ENCODE results near the gene CRISP2.
"Not testable (repeated sequence)": the region's sequence is repeated elsewhere in the genome, so short reads cannot be mapped to it uniquely, and the experiment has no call there.

The CRISP2 gene

GRCh38 chr6:49713346-49713745, at the start of gene CRISP2:
Gene CRISP2 (minus strand): TSS chr6:49713543. CDS start chr6:49709196, 4,347 bp downstream.
- no peak for DNase-seq (ENCODE audit: low read depth, low spot score)

GRCh38 chr6:49744259-49744658, 30.9 kb upstream of the CRISP2 start, which contains the start of gene CRISP3:
Gene CRISP3 (minus strand): TSS chr6:49744388. CDS start chr6:49744367, 21 bp downstream.
- no peak for DNase-seq (ENCODE audit: low read depth, low spot score)

GRCh38 chr6:49743429-49743828, 30.1 kb upstream of the CRISP2 start:
- DNase-seq (ENCODE audit: low read depth, low spot score), result no peak

- no peak for DNase-seq (ENCODE audit: low read depth, low spot score)
These were observed 26.1 kb upstream of the CRISP2 start for GRCh38 chr6:49739423-49739822.

GRCh38 chr6:49736017-49736508, 22.7 kb upstream of the CRISP2 start:
- no peak for DNase-seq (ENCODE audit: low read depth, low spot score)

- DNase-seq (ENCODE audit: low read depth, low spot score), result no peak
These were observed 20.3 kb upstream of the CRISP2 start for GRCh38 chr6:49733680-49734079.

GRCh38 chr6:49732781-49733180, 19.4 kb upstream of the CRISP2 start:
- no peak for DNase-seq (ENCODE audit: low read depth, low spot score)

GRCh38 chr6:49730251-49730650, 16.9 kb upstream of the CRISP2 start:
- DNase-seq (ENCODE audit: low read depth, low spot score), result no peak

GRCh38 chr6:49723917-49724316, 10.6 kb upstream of the CRISP2 start:
- not testable (repeated sequence) for DNase-seq (ENCODE audit: low read depth, low spot score)

GRCh38 chr6:49721297-49721696, 8.0 kb upstream of the CRISP2 start:
- DNase-seq (ENCODE audit: low read depth, low spot score), result no peak

GRCh38 chr6:49720372-49720771, 7.0 kb upstream of the CRISP2 start:
- DNase-seq (ENCODE audit: low read depth, low spot score), result no peak

- no peak for DNase-seq (ENCODE audit: low read depth, low spot score)
These were observed 14.9 kb downstream of the CRISP2 start for GRCh38 chr6:49698478-49698877.

GRCh38 chr6:49693512-49693911, 19.8 kb downstream of the CRISP2 start:
- no peak for DNase-seq (ENCODE audit: low read depth, low spot score)

GRCh38 chr6:49692534-49692933, 20.8 kb downstream of the CRISP2 start:
- no peak for DNase-seq (ENCODE audit: low read depth, low spot score)

- no peak for DNase-seq (ENCODE audit: low read depth, low spot score)
These were observed 36.6 kb downstream of the CRISP2 start for GRCh38 chr6:49676671-49677281.

- no peak for DNase-seq (ENCODE audit: low read depth, low spot score)
These were observed 37.5 kb downstream of the CRISP2 start for GRCh38 chr6:49675816-49676215.

- no peak for DNase-seq (ENCODE audit: low read depth, low spot score)
These were observed 45.2 kb downstream of the CRISP2 start for GRCh38 chr6:49668083-49668511.

- DNase-seq (ENCODE audit: low read depth, low spot score), result no peak
These were observed 46.2 kb downstream of the CRISP2 start for GRCh38 chr6:49666930-49667757.

GRCh38 chr6:49666480-49666879, 46.9 kb downstream of the CRISP2 start:
- no peak for DNase-seq (ENCODE audit: low read depth, low spot score)

- DNase-seq (ENCODE audit: low read depth, low spot score), result no peak
These were observed 48.5 kb downstream of the CRISP2 start for GRCh38 chr6:49664817-49665216.

GRCh38 chr6:49664054-49664453, 49.3 kb downstream of the CRISP2 start:
- not testable (repeated sequence) for DNase-seq (ENCODE audit: low read depth, low spot score)

- no peak for DNase-seq (ENCODE audit: low read depth, low spot score)
These were observed 50.5 kb downstream of the CRISP2 start for GRCh38 chr6:49662892-49663261.
